GM10266 (cell line): ENCODE data around the gene SNAPIN.

Experiments used
- DNase-seq: peaks from one replicate; pipeline ENCODE4 v3.0.0; 2012; ENCODE audit errors: extremely low spot score
- TF ChIP-seq, protein P1 (sequence below): IDR thresholded peaks from 2 replicates; pipeline ENCODE4 v1.5.1; 2012; ENCODE audit warnings: mild to moderate bottlenecking, low read depth; ENCODE audit not compliant: control insufficient read depth, insufficient read depth; ENCODE audit errors: missing control alignments

SNAPIN gene, protein sequence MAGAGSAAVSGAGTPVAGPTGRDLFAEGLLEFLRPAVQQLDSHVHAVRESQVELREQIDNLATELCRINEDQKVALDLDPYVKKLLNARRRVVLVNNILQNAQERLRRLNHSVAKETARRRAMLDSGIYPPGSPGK

DNA sequence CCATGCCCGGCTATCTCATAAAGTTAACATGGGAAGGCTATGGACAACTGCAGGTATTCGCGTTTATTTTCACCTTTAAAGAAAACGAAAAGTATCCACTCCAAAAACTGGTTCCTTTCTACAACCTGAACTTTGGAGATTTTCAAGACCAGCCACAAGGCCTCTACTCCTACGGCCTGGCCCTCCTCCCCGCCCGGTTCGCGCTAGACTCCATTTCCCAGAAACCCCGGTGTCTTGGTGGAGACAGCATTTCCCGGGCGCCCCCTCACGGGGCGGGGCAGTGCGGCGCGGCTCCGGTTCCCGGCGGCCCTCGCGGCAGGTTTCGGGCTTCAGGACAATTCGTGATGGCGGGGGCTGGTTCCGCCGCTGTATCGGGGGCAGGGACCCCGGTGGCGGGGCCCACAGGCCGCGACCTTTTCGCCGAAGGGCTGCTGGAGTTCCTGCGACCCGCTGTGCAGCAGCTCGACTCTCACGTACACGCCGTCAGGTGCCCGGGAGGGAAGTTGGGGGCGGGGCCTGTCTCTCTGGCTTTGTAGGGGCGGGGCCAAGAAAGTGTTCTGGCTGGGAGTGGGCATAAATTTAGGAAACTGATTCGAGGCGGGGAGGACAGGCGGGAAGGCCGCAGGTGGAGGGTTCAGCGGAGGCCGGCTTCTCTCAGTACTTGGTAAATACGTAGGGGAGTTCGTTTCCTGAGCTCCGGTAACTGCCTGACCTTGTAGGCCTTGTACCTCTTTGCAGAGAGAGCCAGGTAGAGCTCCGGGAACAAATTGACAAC is at the start of gene SNAPIN:
Gene SNAPIN (plus strand): TSS at position 304 of the 775 bp plus-strand sequence. CDS start 41 bp downstream, at position 345.
- DNase-seq: peak; percentile 88
- TF ChIP-seq, protein P1, sequence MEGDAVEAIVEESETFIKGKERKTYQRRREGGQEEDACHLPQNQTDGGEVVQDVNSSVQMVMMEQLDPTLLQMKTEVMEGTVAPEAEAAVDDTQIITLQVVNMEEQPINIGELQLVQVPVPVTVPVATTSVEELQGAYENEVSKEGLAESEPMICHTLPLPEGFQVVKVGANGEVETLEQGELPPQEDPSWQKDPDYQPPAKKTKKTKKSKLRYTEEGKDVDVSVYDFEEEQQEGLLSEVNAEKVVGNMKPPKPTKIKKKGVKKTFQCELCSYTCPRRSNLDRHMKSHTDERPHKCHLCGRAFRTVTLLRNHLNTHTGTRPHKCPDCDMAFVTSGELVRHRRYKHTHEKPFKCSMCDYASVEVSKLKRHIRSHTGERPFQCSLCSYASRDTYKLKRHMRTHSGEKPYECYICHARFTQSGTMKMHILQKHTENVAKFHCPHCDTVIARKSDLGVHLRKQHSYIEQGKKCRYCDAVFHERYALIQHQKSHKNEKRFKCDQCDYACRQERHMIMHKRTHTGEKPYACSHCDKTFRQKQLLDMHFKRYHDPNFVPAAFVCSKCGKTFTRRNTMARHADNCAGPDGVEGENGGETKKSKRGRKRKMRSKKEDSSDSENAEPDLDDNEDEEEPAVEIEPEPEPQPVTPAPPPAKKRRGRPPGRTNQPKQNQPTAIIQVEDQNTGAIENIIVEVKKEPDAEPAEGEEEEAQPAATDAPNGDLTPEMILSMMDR: no peak

DNA sequence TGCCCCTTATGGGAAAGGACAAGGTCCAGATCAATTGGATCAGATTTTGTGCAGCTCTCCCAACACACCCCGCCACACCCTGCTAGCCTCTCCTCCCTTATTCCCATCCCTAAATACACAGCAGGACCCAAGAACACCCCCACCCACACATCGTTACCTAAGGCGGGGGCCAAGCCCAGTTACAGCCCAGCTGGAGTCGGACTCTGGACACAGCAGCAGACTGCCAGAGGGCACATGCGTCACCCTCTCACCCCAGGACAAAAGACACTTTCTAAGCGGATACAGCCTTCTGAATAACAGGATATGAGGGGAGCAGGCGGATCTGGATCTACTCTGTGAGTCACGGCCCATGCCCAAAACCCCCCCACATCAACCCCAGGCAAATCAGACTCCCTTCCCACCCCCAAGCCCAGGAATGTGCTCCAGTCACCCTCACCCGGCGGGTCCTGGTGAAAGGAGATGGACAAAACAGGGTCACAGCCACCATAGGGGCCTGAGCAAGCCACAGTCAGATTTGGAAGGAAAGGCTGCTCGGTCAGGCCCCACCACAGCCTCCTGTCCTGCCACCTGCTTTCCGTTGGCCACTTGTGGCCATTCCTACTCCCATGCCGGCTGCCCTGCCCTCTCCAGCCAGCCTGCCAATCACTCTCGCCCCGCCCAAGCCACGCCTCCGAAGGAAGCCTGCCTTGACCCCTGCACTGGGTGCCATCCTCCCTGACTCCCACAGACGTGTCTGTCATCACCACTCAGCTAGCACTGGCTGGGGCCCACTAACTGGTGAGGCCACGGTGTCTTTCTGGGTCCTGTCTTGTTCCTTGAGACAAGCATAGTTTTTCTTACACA is 49.5 kb upstream of the SNAPIN start:
- no peak for DNase-seq
- TF ChIP-seq, protein P1: no peak

DNA sequence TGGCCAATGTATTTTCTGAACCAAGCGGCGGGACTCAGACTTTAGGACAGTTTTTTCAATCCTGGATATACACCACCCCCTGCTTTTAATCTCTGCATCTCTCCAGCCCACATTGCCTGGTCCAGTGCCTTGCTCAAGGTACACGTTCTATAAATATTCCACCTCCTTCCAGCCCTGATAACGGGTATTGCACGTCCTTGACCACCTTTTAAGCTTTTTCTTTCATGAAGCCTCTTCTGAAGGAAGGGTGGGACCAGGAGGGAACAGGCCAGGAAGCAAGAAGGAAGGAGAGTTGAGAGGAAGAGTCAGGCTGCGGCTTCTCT is 49.0 kb upstream of the SNAPIN start:
- TF ChIP-seq, protein P1: no peak
- DNase-seq: no peak

DNA sequence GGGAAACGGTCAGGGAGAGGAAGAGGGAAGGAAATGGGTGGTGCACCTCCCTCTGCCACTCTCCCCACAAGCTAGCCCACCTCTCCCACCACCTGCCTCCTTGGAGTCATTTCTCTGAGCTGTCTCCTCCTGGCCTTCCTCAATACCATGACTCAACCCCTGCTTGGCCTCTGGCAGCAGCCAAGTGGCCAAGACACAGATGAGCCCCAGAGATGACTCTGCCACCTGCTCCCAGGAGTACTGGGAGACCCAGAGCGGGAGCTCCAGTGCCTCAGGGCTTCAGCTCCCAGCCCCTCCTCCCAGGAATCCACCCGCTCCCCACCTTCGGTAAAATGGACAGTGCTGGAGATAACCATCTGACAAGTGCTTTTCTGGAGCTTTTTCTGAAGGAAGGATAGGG is 48.2 kb upstream of the SNAPIN start:
- DNase-seq: no peak
- TF ChIP-seq, protein P1: no peak

DNA sequence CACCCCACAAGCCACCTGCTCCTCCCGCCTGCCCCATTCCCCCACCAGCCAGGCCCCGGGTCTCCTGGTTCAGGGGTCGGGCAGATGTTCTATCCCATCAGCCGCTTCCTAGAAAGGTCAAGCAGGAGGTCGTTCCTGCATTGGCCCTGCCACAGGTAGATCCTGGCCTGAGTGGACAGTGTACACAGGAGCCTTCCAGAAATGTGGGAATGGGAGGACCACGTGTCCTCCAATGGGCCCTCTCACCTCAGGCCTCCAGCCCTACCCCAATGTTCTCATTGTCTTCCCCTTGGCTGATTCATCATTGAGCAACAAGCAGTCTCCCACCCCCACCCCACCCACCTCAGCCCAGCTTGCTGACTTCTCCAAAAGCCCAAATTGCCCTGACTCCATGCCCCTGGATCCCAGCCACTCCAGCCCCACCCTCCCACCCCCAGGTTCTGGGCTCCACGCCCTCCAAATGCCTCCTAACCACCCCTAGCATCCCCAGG is 47.6 kb upstream of the SNAPIN start:
- TF ChIP-seq, protein P1: no peak
- DNase-seq: no peak

DNA sequence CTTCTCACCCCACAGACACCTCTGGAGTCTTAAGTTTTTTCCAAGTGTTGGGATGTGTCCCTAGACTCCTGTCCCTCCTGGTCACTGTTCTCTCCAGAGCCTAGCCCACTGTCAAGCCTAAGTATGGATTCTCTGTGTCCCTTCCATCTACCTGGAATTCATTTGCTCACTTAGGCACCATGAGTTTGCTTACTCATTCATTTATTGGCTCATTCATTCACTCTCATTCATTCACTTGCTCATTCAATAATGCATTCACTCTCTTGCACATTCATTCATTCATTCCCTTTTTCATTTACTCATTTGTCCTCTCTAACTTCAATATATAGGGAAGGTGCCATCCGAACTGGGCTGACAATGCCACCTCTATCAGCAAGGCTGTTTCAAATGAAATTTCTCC is 47.1 kb upstream of the SNAPIN start:
- DNase-seq: no peak
- TF ChIP-seq, protein P1: no peak
